HepG2 (cell line): Measurements from ENCODE around the gene TVP23A. TPM values are rescaled to one million over a fixed set of nuclear protein-coding genes. Genes with fewer than 3 reads are reported as not detected.

Source experiments
- ATAC-seq: fragments of 200-7000 bp; cut with Tn5 transposase; 3 replicates; pipeline ENCODE4 v1.9.1; 2020; ENCODE audit warnings: mild to moderate bottlenecking, moderate library complexity
- BruUV-seq: library from RNA; stranded (reverse); fragments of 400-500 nt; replicated peaks from 2 replicates; lab custom pipeline; 2021; lab: Mats Ljungman, UMichigan
- CTCF ChIA-PET: fragments of 300-600 bp; formaldehyde crosslinking; extraction: SDS; loops from one replicate; lab custom pipeline; 2021; ENCODE audit warnings: low total read pairs, inconsistent platforms, low intra/inter-chr PET ratio; lab: Yijun Ruan, JAX
- POLR2A ChIA-PET: fragments of 350-600 bp; sonication (Branson Sonifier 250); formaldehyde crosslinking; loops from one replicate; lab custom pipeline; 2020; ENCODE audit warnings: antibody characterized with exemption, inconsistent platforms; lab: Yijun Ruan, JAX
- DNase-seq: peaks from one replicate; pipeline ENCODE4 v3.0.0-alpha.2; 2015; ENCODE audit warnings: low spot score
- FAIRE-seq: peaks from 3 replicates; lab custom pipeline; 2011; peaks lifted over from hg19 to GRCh38; lab: Jason Lieb, UNC
- H2AFZ ChIP-seq: one replicate; pipeline ENCODE4 v1.6.1; 2011; ENCODE audit warnings: low read length, inconsistent platforms
- H3K27ac ChIP-seq: fragments of 300-600 bp; 3 replicates; pipeline ENCODE4 v1.8.0; 2011; ENCODE audit warnings: mixed run types, mild to moderate bottlenecking, mixed read lengths, low read length, inconsistent platforms; ENCODE audit not compliant: insufficient read depth; ENCODE audit errors: extremely low read length
- H3K27me3 ChIP-seq, 2 experiments: fragments of 200-600 bp in 1 of 2; 2 replicates in 1 of 2; 3 replicates in 1 of 2; pipeline versions ENCODE4 v1.6.0 to v1.8.0; 2011; ENCODE audit warnings: low read length in 2 of 2, mild to moderate bottlenecking in 2 of 2, moderate library complexity in 2 of 2, inconsistent platforms in 1 of 2; ENCODE audit not compliant: insufficient read depth in 2 of 2, control insufficient read depth in 1 of 2
- H3K36me3 ChIP-seq, 2 experiments: fragments of 200-600 bp in 1 of 2; replicated peaks in 1 of 2; 2 replicates in 1 of 2; 3 replicates in 1 of 2; pipeline versions ENCODE4 v1.5.1 to v1.8.0; 2011; ENCODE audit warnings: low read length in 2 of 2, inconsistent platforms in 1 of 2; ENCODE audit not compliant: insufficient read depth in 2 of 2, control insufficient read depth in 1 of 2
- H3K4me1 ChIP-seq: 2 replicates; pipeline ENCODE4 v1.5.1; 2012; ENCODE audit warnings: low read length, inconsistent platforms; ENCODE audit not compliant: insufficient read depth
- H3K4me2 ChIP-seq: 2 replicates; pipeline ENCODE4 v1.6.0; 2011; ENCODE audit warnings: low read depth, low read length, inconsistent platforms
- H3K4me3 ChIP-seq, 3 experiments: fragments of 200-600 bp in 1 of 3; sonication (generic), shearing (Covaris generic) in 1 of 3; replicated peaks in 1 of 3; 2 replicates each; pipeline ENCODE4 v1.5.1; 2011 to 2016; ENCODE audit warnings: low read length in 3 of 3, inconsistent platforms in 2 of 3, low read depth in 2 of 3, mild to moderate bottlenecking in 2 of 3, control low read depth in 1 of 3, mixed read lengths in 1 of 3; ENCODE audit not compliant: insufficient read depth in 1 of 3
- H3K79me2 ChIP-seq: one replicate; pipeline ENCODE4 v1.6.1; 2011; ENCODE audit warnings: low read length, inconsistent platforms; ENCODE audit not compliant: insufficient read depth
- H3K9ac ChIP-seq: 2 replicates; pipeline ENCODE4 v1.6.0; 2011; ENCODE audit warnings: mild to moderate bottlenecking, low read depth, low read length, inconsistent platforms; ENCODE audit not compliant: insufficient read depth
- H3K9me3 ChIP-seq: 2 replicates; pipeline ENCODE4 v1.5.1; 2012; ENCODE audit warnings: mild to moderate bottlenecking, low read length
- H4K20me1 ChIP-seq: 2 replicates; pipeline ENCODE4 v1.6.0; 2011; ENCODE audit warnings: inconsistent platforms, mild to moderate bottlenecking, low read length, moderate library complexity; ENCODE audit not compliant: insufficient read depth
- ARID5B ChIP-seq: IDR thresholded peaks from 2 replicates; pipeline ENCODE4 v1.4.0; 2020; ENCODE audit warnings: mild to moderate bottlenecking, missing genetic modification reagents
- CEBPG ChIP-seq: IDR thresholded peaks from 2 replicates; pipeline ENCODE4 v1.6.1; 2016
- DNMT1 ChIP-seq: sonication (generic); formaldehyde crosslinking; IDR thresholded peaks from 2 replicates; pipeline ENCODE4 v1.5.1; 2020; ENCODE audit warnings: mild to moderate bottlenecking, missing genetic modification reagents
- GABPA ChIP-seq, 2 experiments: IDR thresholded peaks; 2 replicates each; pipeline ENCODE4 v1.6.1; 2011 to 2016; ENCODE audit warnings: low read depth in 2 of 2, low read length in 1 of 2, missing biosample characterization in 1 of 2, missing genetic modification characterization in 1 of 2
- HDAC2 ChIP-seq: sonication (generic); formaldehyde crosslinking; IDR thresholded peaks from 2 replicates; pipeline ENCODE4 v1.4.0; 2020; ENCODE audit warnings: missing genetic modification reagents
- IKZF5 ChIP-seq: IDR thresholded peaks from 2 replicates; pipeline ENCODE4 v1.6.1; 2018; ENCODE audit warnings: missing genetic modification reagents, mild to moderate bottlenecking, missing compliant biosample characterization
- LRRFIP1 ChIP-seq: sonication (generic); formaldehyde crosslinking; conservative IDR thresholded peaks from 2 replicates; pipeline ENCODE4 v1.4.0; 2020; ENCODE audit warnings: missing genetic modification reagents
- PHF5A ChIP-seq: IDR thresholded peaks from one replicate; pipeline ENCODE4 v1.6.1; 2018; ENCODE audit warnings: low read depth, missing genetic modification reagents; ENCODE audit not compliant: unreplicated experiment
- SRSF4 ChIP-seq: fragments of 200-400 bp; formaldehyde crosslinking; IDR thresholded peaks from one replicate; pipeline ENCODE4 v1.6.1; 2018; ENCODE audit warnings: mild to moderate bottlenecking, low read depth, low read length, moderate library complexity; ENCODE audit not compliant: poor library complexity, severe bottlenecking
- ZNF263 ChIP-seq: sonication (generic); formaldehyde crosslinking; IDR thresholded peaks from 2 replicates; pipeline ENCODE4 v1.4.0; 2020; ENCODE audit warnings: missing genetic modification reagents
- ZNF354B ChIP-seq: sonication (generic); formaldehyde crosslinking; IDR thresholded peaks from 2 replicates; pipeline ENCODE4 v1.8.0; 2022; ENCODE audit warnings: mild to moderate bottlenecking, missing genetic modification reagents
- ZNF414 ChIP-seq: sonication (generic); formaldehyde crosslinking; IDR thresholded peaks from 2 replicates; pipeline ENCODE4 v1.5.0; 2020; ENCODE audit warnings: missing genetic modification reagents
- ZNF570 ChIP-seq: sonication (generic); formaldehyde crosslinking; IDR thresholded peaks from 2 replicates; pipeline ENCODE4 v1.4.0; 2020; ENCODE audit warnings: mild to moderate bottlenecking, missing genetic modification reagents, borderline replicate concordance
- ZNF75D ChIP-seq: sonication (generic); formaldehyde crosslinking; IDR thresholded peaks from 2 replicates; pipeline ENCODE4 v1.8.1; 2023; ENCODE audit warnings: missing genetic modification reagents, mild to moderate bottlenecking, borderline replicate concordance
- ZNF773 ChIP-seq: sonication (generic); formaldehyde crosslinking; IDR thresholded peaks from 2 replicates; pipeline ENCODE4 v1.4.0; 2020; ENCODE audit warnings: missing genetic modification reagents, borderline replicate concordance
- ZNF777 ChIP-seq: sonication (generic); formaldehyde crosslinking; IDR thresholded peaks from 2 replicates; pipeline ENCODE4 v1.4.0; 2020; ENCODE audit warnings: missing genetic modification reagents
- ZSCAN22 ChIP-seq: sonication (generic); formaldehyde crosslinking; IDR thresholded peaks from 2 replicates; pipeline ENCODE4 v1.4.0; 2020; ENCODE audit warnings: mild to moderate bottlenecking, missing genetic modification reagents
- WGBS: methylation state at CpG from one replicate; pipeline ENCODE4 v1.1.6; 2017; ENCODE audit warnings: low lambda C conversion rate; 5-methylcytosine and 5-hydroxymethylcytosine counted together
- in situ Hi-C: cut with HindIII; loops from 2 replicates; pipeline ENCODE4 v1.10.0; 2017; ENCODE audit warnings: low pct_unique_long_range_greater_than_20kb; ENCODE audit not compliant: extremely low pct_ligation_motif_present
- intact Hi-C: fragments of 100-400 bp; cut with micrococcal nuclease; formaldehyde crosslinking; loops from one replicate; pipeline ENCODE4 v1.10.0; 2022; ENCODE audit not compliant: unreplicated experiment
- polyA plus RNA-seq, 8 experiments: library from polyadenylated mRNA; depleted of rRNA in 3 of 8; stranded (reverse) in 7 of 8; unstranded in 1 of 8; fragments of >200 nt; fragmentation: Illumina TruSeq in 4 of 8; extraction: Trizol in 4 of 8; gene quantifications; 2 replicates each; pipeline versions ENCODE4 v1.2.1 to v1.2.3, GENCODE V29; 2011 to 2016; ENCODE audit warnings: low read depth in 4 of 8, missing spikeins in 1 of 8, mixed read lengths in 1 of 8; ENCODE audit not compliant: insufficient read depth in 1 of 8
- total RNA-seq, 5 experiments: library from RNA; depleted of rRNA; stranded (reverse); fragments of >200 nt; fragmentation: Illumina TruSeq; extraction: Trizol; gene quantifications; 2 replicates each; pipeline ENCODE4 v1.2.3, GENCODE V29; 2016; ENCODE audit warnings: low read depth in 1 of 5

TVP23A gene
- total and polyA plus RNA-seq, 2 of the 13 experiments (the other 11 are each of a cell fraction or from before 2014, with no cell fraction given) = not detected

- H3K79me2 ChIP-seq = no peaks in the 10 kb centered on the region
- no peaks in the 10 kb centered on the region for H3K9me3 ChIP-seq
- H3K36me3 ChIP-seq = peaks cover 0 to 1% of the 10 kb centered on the region in 2 experiments; a peak in 2 of 5 replicates
- H2AFZ ChIP-seq = no peak overlapping the region
- DNase-seq (no peak), FAIRE-seq (no peak), ATAC-seq (no peak)
- no peak overlapping the region for H3K9ac ChIP-seq
- H3K4me3 ChIP-seq = no peak overlapping the region
- no peak overlapping the region for H3K27ac ChIP-seq
- POLR2A ChIA-PET = interaction anchor here (0.6 kb wide), 1 partner anchor 163 kb away, joined by 3 read pairs; no protein-coding TSS in a partner anchor
- in situ Hi-C loops = loop anchor here (5.0 kb wide), 1 partner anchor 180 kb away; no protein-coding TSS in a partner anchor
- 43% methylated on average over 4 of the region's 4 CpGs for WGBS
- peaks cover 44% of the 10 kb centered on the region for H3K4me1 ChIP-seq
- CTCF ChIA-PET = interaction anchor here (1.1 kb wide), 1 partner anchor 227 kb away, joined by 3 read pairs; no protein-coding TSS in a partner anchor
- no peak overlapping the region for H3K4me2 ChIP-seq
- no peaks in the 10 kb centered on the region for H4K20me1 ChIP-seq
- BruUV-seq = no TSS peak
- intact Hi-C loops = no loop called here
- H3K27me3 ChIP-seq = no peaks in the 10 kb centered on the region; a peak in 1 of 5 replicates
- TF ChIP-seq ZNF414 = no peak
- no peak for TF ChIP-seq HDAC2
- no peak for TF ChIP-seq ZSCAN22 (CRISPR knock-in tag)
- TF ChIP-seq SRSF4 = no peak
- TF ChIP-seq DNMT1 (CRISPR knock-in tag) = no peak
- TF ChIP-seq CEBPG (CRISPR knock-in tag) = no peak
- TF ChIP-seq ZNF773 (CRISPR knock-in tag) = no peak
- TF ChIP-seq PHF5A = no peak
- no peak for TF ChIP-seq LRRFIP1 (CRISPR knock-in tag)
- TF ChIP-seq ZNF263 (CRISPR knock-in tag) = 0 out of 2 replicates have a peak, but pooled peaks have one; percentile 31
- no peak for TF ChIP-seq IKZF5 (CRISPR knock-in tag)
- TF ChIP-seq ZNF75D (CRISPR knock-in tag) = no peak
- no peak for TF ChIP-seq GABPA (IDR thresholded peaks at IDR 0.05; ENCODE audit: low read depth, low read length)
- TF ChIP-seq GABPA (CRISPR knock-in tag; IDR thresholded peaks at IDR 0.05; ENCODE audit: low read depth) = 0 out of 2 replicates have a peak, but pooled peaks have one; percentile 17
- TF ChIP-seq ARID5B (CRISPR knock-in tag) = no peak
- TF ChIP-seq ZNF354B (CRISPR knock-in tag) = no peak
- no peak for TF ChIP-seq ZNF777 (CRISPR knock-in tag)
- TF ChIP-seq ZNF570 (CRISPR knock-in tag) = no peak
These were observed 76.8 kb downstream of the TVP23A start for GRCh38 chr16:10741844-10742243.
